IMR-90 (cell line): ENCODE data around the gene XKRX. TPM values are rescaled to one million over a fixed set of nuclear protein-coding genes. Genes with fewer than 3 reads are reported as not detected.

Experiments used
- ATAC-seq: fragments of 200-7000 bp; cut with Tn5 transposase; 2 replicates; pipeline ENCODE4 v1.9.1; 2020; ENCODE audit warnings: low read depth, mild to moderate bottlenecking, moderate library complexity
- BruUV-seq: library from RNA; stranded (reverse); fragments of 400-500 nt; replicated peaks from 2 replicates; lab custom pipeline; 2021; lab: Mats Ljungman, UMichigan
- CTCF ChIA-PET: fragments of 300-600 bp; formaldehyde crosslinking; extraction: SDS; loops from one replicate; lab custom pipeline; 2021; ENCODE audit warnings: antibody characterized with exemption; lab: Yijun Ruan, JAX
- POLR2A ChIA-PET: fragments of 300-600 bp; sonication (Branson Sonifier 250); formaldehyde crosslinking; loops from one replicate; lab custom pipeline; 2022; ENCODE audit warnings: antibody characterized with exemption; ENCODE audit not compliant: unreplicated experiment; lab: Charles Lee
- DNase-seq: peaks from one replicate; pipeline ENCODE4 v3.0.0; 2013
- H2AFZ ChIP-seq: replicated peaks from 2 replicates; pipeline ENCODE3; 2013; ENCODE audit warnings: low read length, mild to moderate bottlenecking; ENCODE audit not compliant: poor library complexity
- H2AK5ac ChIP-seq: 2 replicates; pipeline ENCODE4 v1.6.1; 2013; ENCODE audit warnings: low read depth, low read length, inconsistent platforms
- H2AK9ac ChIP-seq: replicated peaks from 2 replicates; pipeline ENCODE3; 2013; ENCODE audit warnings: mild to moderate bottlenecking, low read depth, low read length, moderate library complexity; ENCODE audit not compliant: poor library complexity
- H2BK120ac ChIP-seq: 2 replicates; pipeline ENCODE4 v1.6.1; 2013; ENCODE audit warnings: low read depth, low read length, inconsistent platforms
- H2BK15ac ChIP-seq: 3 replicates; pipeline ENCODE4 v1.6.1; 2013; ENCODE audit warnings: low read depth, low read length, inconsistent platforms
- H2BK20ac ChIP-seq: 2 replicates; pipeline ENCODE4 v1.6.1; 2013; ENCODE audit warnings: low read depth, mild to moderate bottlenecking, inconsistent platforms, low read length, moderate library complexity
- H2BK5ac ChIP-seq: 2 replicates; pipeline ENCODE4 v1.6.1; 2013; ENCODE audit warnings: mild to moderate bottlenecking, low read depth, low read length, inconsistent platforms; ENCODE audit not compliant: poor library complexity, severe bottlenecking
- H3K14ac ChIP-seq: replicated peaks from 2 replicates; pipeline ENCODE4 v1.6.1; 2013; ENCODE audit warnings: low read depth, low read length, inconsistent platforms
- H3K18ac ChIP-seq: 2 replicates; pipeline ENCODE4 v1.6.1; 2013; ENCODE audit warnings: low read depth, low read length, control low read depth
- H3K23ac ChIP-seq: 2 replicates; pipeline ENCODE4 v1.6.1; 2013; ENCODE audit warnings: low read depth, low read length, inconsistent platforms
- H3K27ac ChIP-seq: 2 replicates; pipeline ENCODE4 v1.5.1; 2013; ENCODE audit warnings: mild to moderate bottlenecking, control low read depth, low read length; ENCODE audit not compliant: insufficient read depth
- H3K27me3 ChIP-seq: 2 replicates; pipeline ENCODE4 v1.6.1; 2013; ENCODE audit warnings: low read length; ENCODE audit not compliant: control insufficient read depth, insufficient read depth
- H3K36me3 ChIP-seq: 2 replicates; pipeline ENCODE4 v1.6.1; 2013; ENCODE audit warnings: low read length, mixed read lengths; ENCODE audit not compliant: control insufficient read depth, insufficient read depth
- H3K4ac ChIP-seq: 2 replicates; pipeline ENCODE4 v1.6.1; 2013; ENCODE audit warnings: low read depth, low read length, inconsistent platforms
- H3K4me1 ChIP-seq: 2 replicates; pipeline ENCODE4 v1.6.1; 2013; ENCODE audit warnings: low read length, mixed read lengths; ENCODE audit not compliant: control insufficient read depth, insufficient read depth
- H3K4me2 ChIP-seq: 2 replicates; pipeline ENCODE4 v1.6.1; 2013; ENCODE audit warnings: low read depth, mild to moderate bottlenecking, control low read depth, low read length, moderate library complexity
- H3K4me3 ChIP-seq: 2 replicates; pipeline ENCODE4 v1.5.1; 2013; ENCODE audit warnings: low read depth, mild to moderate bottlenecking, control low read depth, low read length, moderate library complexity; ENCODE audit not compliant: insufficient read depth
- H3K56ac ChIP-seq: 2 replicates; pipeline ENCODE4 v1.6.1; 2013; ENCODE audit warnings: low read length, inconsistent platforms; ENCODE audit not compliant: insufficient read depth; ENCODE audit errors: extremely low read depth
- H3K79me1 ChIP-seq, 2 experiments: 2 replicates each; pipeline ENCODE4 v1.6.1; 2013; ENCODE audit warnings: low read length in 2 of 2, inconsistent platforms in 1 of 2, low read depth in 1 of 2
- H3K9ac ChIP-seq: 2 replicates; pipeline ENCODE4 v1.6.1; 2013; ENCODE audit warnings: low read depth, low read length, control low read depth
- H3K9me1 ChIP-seq: 2 replicates; pipeline ENCODE4 v1.6.1; 2013; ENCODE audit warnings: low read length, inconsistent platforms; ENCODE audit not compliant: insufficient read depth
- H3K9me3 ChIP-seq: 2 replicates; pipeline ENCODE4 v1.6.1; 2013; ENCODE audit warnings: low read length; ENCODE audit not compliant: control insufficient read depth, insufficient read depth
- H4K20me1 ChIP-seq: 2 replicates; pipeline ENCODE4 v1.6.1; 2013; ENCODE audit warnings: low read length, inconsistent platforms; ENCODE audit not compliant: insufficient read depth
- H4K5ac ChIP-seq: 2 replicates; pipeline ENCODE4 v1.6.1; 2013; ENCODE audit warnings: mild to moderate bottlenecking, low read depth, low read length, control low read depth
- H4K8ac ChIP-seq, 2 experiments: 2 replicates each; pipeline ENCODE4 v1.6.1; 2013; ENCODE audit warnings: low read depth in 2 of 2, low read length in 2 of 2, control low read depth in 1 of 2, inconsistent platforms in 1 of 2
- H4K91ac ChIP-seq: 2 replicates; pipeline ENCODE4 v1.6.1; 2013; ENCODE audit warnings: low read depth, low read length, inconsistent platforms; ENCODE audit not compliant: insufficient read depth
- BHLHE40 ChIP-seq: fragments of 150-350 bp; IDR thresholded peaks from 2 replicates; pipeline ENCODE4 v1.6.1; 2016; ENCODE audit warnings: mild to moderate bottlenecking, low read depth, low read length
- CEBPB ChIP-seq: IDR thresholded peaks from 2 replicates; pipeline ENCODE4 v1.6.1; 2012; ENCODE audit warnings: low read depth, low read length, improper control_type of control experiment
- CHD1 ChIP-seq: IDR thresholded peaks from 2 replicates; pipeline ENCODE4 v1.6.1; 2012; ENCODE audit warnings: low read depth, low read length, improper control_type of control experiment
- FOS ChIP-seq: fragments of 150-350 bp; IDR thresholded peaks from 2 replicates; pipeline ENCODE4 v1.6.1; 2016; ENCODE audit warnings: low read depth, low read length
- MXI1 ChIP-seq: IDR thresholded peaks from 2 replicates; pipeline ENCODE4 v1.6.1; 2012; ENCODE audit warnings: low read depth, mild to moderate bottlenecking, low read length, moderate library complexity, borderline replicate concordance
- NFE2L2 ChIP-seq: fragments of 150-350 bp; IDR thresholded peaks from 2 replicates; pipeline ENCODE4 v1.6.1; 2016; ENCODE audit warnings: low read depth, mild to moderate bottlenecking, low read length
- RAD21 ChIP-seq: IDR thresholded peaks from 2 replicates; pipeline ENCODE4 v1.6.1; 2012; ENCODE audit warnings: low read length, improper control_type of control experiment
- RCOR1 ChIP-seq: IDR thresholded peaks from 2 replicates; pipeline ENCODE4 v1.6.1; 2012; ENCODE audit warnings: mild to moderate bottlenecking, low read length, improper control_type of control experiment; ENCODE audit not compliant: insufficient replicate concordance
- RFX5 ChIP-seq: IDR thresholded peaks from 2 replicates; pipeline ENCODE4 v1.8.0; 2012; ENCODE audit warnings: low read depth, mild to moderate bottlenecking, low read length, moderate library complexity
- SMC3 ChIP-seq: fragments of 150-350 bp; IDR thresholded peaks from 2 replicates; pipeline ENCODE4 v1.6.1; 2016; ENCODE audit warnings: low read depth, mild to moderate bottlenecking, antibody characterized with exemption, low read length, moderate library complexity
- USF2 ChIP-seq: fragments of 150-350 bp; IDR thresholded peaks from 2 replicates; pipeline ENCODE4 v1.6.1; 2017; ENCODE audit warnings: mild to moderate bottlenecking, antibody characterized with exemption, low read length, low read depth
- WGBS, 2 experiments: methylation state at CpG; one replicate each; pipeline versions ENCODE4 v1.1.5 to v1.1.7; 2013; ENCODE audit warnings: missing lambda C conversion rate in 2 of 2; ENCODE audit not compliant: insufficient read length in 1 of 2; ENCODE audit errors: extremely low coverage in 2 of 2; 5-methylcytosine and 5-hydroxymethylcytosine counted together
- dilution Hi-C: fragments of 300-500 bp; cut with HindIII; formaldehyde crosslinking; loops from one replicate; pipeline ENCODE4 v1.14.3; 2018; ENCODE audit warnings: low sequenced_read_pairs; ENCODE audit not compliant: unreplicated experiment
- in situ Hi-C: fragments of 300-500 bp; cut with MboI; formaldehyde crosslinking; loops from 3 replicates; pipeline ENCODE4 v1.14.3; 2019; ENCODE audit warnings: low sequenced_read_pairs, inconsistent platforms, mixed read lengths
- intact Hi-C: fragments of 100-400 bp; cut with micrococcal nuclease; formaldehyde crosslinking; loops from 2 replicates; pipeline ENCODE4 v1.10.0; 2022
- polyA plus RNA-seq, 3 experiments: library from polyadenylated mRNA; depleted of rRNA; stranded (reverse); fragments of >200 nt; gene quantifications; 2 replicates each; pipeline ENCODE4 v1.2.3, GENCODE V29; 2012; ENCODE audit warnings: low replicate concordance in 1 of 3
- total RNA-seq: library from RNA; depleted of rRNA; stranded (reverse); fragments of >200 nt; gene quantifications from 2 replicates; pipeline ENCODE4 v1.2.3, GENCODE V29; 2012

The XKRX gene
- total and polyA plus RNA-seq, 2 of the 4 experiments (the other 2 are of a cell fraction) = 0.39 to 0.90 TPM

- no peak overlapping the region for H2BK120ac ChIP-seq
- no peak overlapping the region for H3K4me2 ChIP-seq
- H3K56ac ChIP-seq = no peak overlapping the region
- CTCF ChIA-PET = interaction anchor here (0.6 kb wide), 1 partner anchor 8 kb away, joined by 4 read pairs; no protein-coding TSS in a partner anchor
- H3K14ac ChIP-seq = no peak overlapping the region
- no peak overlapping the region for H3K9ac ChIP-seq
- POLR2A ChIA-PET = no interaction called here
- no peaks in the 10 kb centered on the region for H3K9me1 ChIP-seq
- H4K8ac ChIP-seq = no peak overlapping the region
- no peak overlapping the region for H2BK5ac ChIP-seq
- no peaks in the 10 kb centered on the region for H3K9me3 ChIP-seq
- H3K18ac ChIP-seq = no peak overlapping the region
- in situ Hi-C loops = no loop called here
- DNase-seq (no peak), ATAC-seq (no peak)
- H2AFZ ChIP-seq = no peak overlapping the region
- H4K5ac ChIP-seq = no peak overlapping the region
- H3K4me3 ChIP-seq = no peak overlapping the region
- no peak overlapping the region for H2AK5ac ChIP-seq
- H3K27me3 ChIP-seq = no peaks in the 10 kb centered on the region
- BruUV-seq = no TSS peak
- H3K79me1 ChIP-seq = no peaks in the 10 kb centered on the region
- no peak overlapping the region for H4K91ac ChIP-seq
- H4K20me1 ChIP-seq = no peaks in the 10 kb centered on the region
- no peak overlapping the region for H3K27ac ChIP-seq
- intact Hi-C loops = no loop called here
- H2BK15ac ChIP-seq = no peak overlapping the region
- no peak overlapping the region for H3K4ac ChIP-seq
- H3K36me3 ChIP-seq = no peaks in the 10 kb centered on the region
- no peaks in the 10 kb centered on the region for H3K4me1 ChIP-seq
- no peak overlapping the region for H3K23ac ChIP-seq
- WGBS, 2 experiments = no CpG with 5 or more reads among the region's 2 CpGs
- TF ChIP-seq FOS (no peak), CEBPB (no peak), NFE2L2 (no peak), CHD1 (no peak), RAD21 (no peak), RCOR1 (no peak), RFX5 (no peak), MXI1 (no peak), BHLHE40 (no peak), SMC3 (no peak), USF2 (no peak)
- no peak overlapping the region for H2AK9ac ChIP-seq
- dilution Hi-C loops = no loop called here
- no peak overlapping the region for H2BK20ac ChIP-seq
Measured at GRCh38 chrX:100915562-100915961, 13.2 kb downstream of the XKRX start.
